Activated naive CD8-positive, alpha-beta T cell treated with anti-CD3 and anti-CD28 coated beads, Interleukin-2, amount 50 U/mL, for 24 hours (primary cell): ENCODE measurements around the gene TSR3.
A peak's percentile ranks its signal among the peaks of the same experiment; 100 is the strongest.

Source experiments
- ATAC-seq: fragments of 150-1000 bp; cut with Tn5 transposase; one replicate; pipeline ENCODE4 v1.10.0; 2021
- DNase-seq: peaks from one replicate; pipeline ENCODE4 v3.0.0; 2021
- H3K27ac Mint-ChIP-seq: one replicate; pipeline ENCODE4 v1.8.0; 2021; ENCODE audit warnings: mild to moderate bottlenecking, mixed read lengths
- H3K27me3 Mint-ChIP-seq: one replicate; pipeline ENCODE4 v1.8.0; 2021; ENCODE audit warnings: mixed read lengths
- H3K36me3 Mint-ChIP-seq: one replicate; pipeline ENCODE4 v1.8.0; 2021; ENCODE audit warnings: low read depth, mixed read lengths
- H3K4me1 Mint-ChIP-seq: one replicate; pipeline ENCODE4 v1.8.0; 2021; ENCODE audit warnings: mixed read lengths
- H3K4me3 Mint-ChIP-seq: one replicate; pipeline ENCODE4 v1.8.0; 2021; ENCODE audit warnings: mild to moderate bottlenecking, moderate library complexity, mixed read lengths
- H3K9me3 Mint-ChIP-seq: one replicate; pipeline ENCODE4 v1.8.0; 2021; ENCODE audit warnings: mixed read lengths

The TSR3 gene

GRCh38 chr16:1351582-1352362 is at the start of gene TSR3, which contains the start of gene GNPTG:
Gene TSR3 (minus strand): TSS chr16:1351878. CDS start chr16:1351804, 74 bp downstream.
Gene GNPTG (plus strand): TSS chr16:1351931. CDS start chr16:1351966, 35 bp downstream.
- peak within 1 kb of the TSS; percentile 83 for H3K27ac Mint-ChIP-seq
- ATAC-seq (peak; percentile 80), DNase-seq (peak; percentile 88)
- H3K4me3 Mint-ChIP-seq = peak within 1 kb of the TSS; percentile 83
- H3K36me3 Mint-ChIP-seq = peaks cover 7% of the 10 kb centered on the region
- no peaks in the 10 kb centered on the region for H3K9me3 Mint-ChIP-seq
- peaks cover 36% of the 10 kb centered on the region for H3K4me1 Mint-ChIP-seq
- H3K27me3 Mint-ChIP-seq = no peaks in the 10 kb centered on the region

DNA sequence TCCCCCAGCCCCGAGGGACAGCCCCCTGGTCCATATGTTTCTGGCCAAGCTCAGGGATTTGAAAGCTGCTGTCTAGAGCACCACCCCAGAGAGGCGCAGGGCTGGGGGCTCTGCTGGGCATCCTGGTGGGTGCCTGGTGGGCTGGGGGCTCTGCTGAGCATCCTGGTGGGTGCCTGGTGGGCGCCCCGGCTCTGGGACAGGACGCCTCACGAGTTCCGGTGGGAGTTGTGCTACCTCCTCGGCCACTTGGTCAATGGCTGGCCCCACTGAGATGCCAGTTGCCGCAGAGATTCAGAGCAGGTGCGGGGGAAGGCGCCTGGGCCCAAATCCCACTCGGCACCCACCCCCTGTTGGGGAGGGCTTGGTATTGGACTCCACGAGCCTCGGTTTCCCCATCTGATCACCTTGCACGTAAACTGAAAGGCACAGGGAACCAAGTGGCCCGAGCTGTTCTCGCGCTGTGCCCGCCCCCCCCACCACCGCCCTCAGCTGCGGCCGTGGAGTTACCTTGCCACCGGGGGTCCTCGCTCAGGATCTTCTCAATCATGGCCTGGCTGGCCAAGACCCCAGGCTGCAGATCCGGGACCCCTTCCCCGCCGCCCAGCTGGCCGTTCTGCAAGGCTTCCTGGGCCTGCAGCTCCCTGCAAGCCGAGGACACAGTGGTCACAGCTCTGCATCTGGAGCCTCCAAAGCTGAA is 49.5 kb upstream of the TSR3 start:
- DNase-seq (no peak), ATAC-seq (no peak)
- no peak overlapping the region for H3K4me3 Mint-ChIP-seq
- H3K27me3 Mint-ChIP-seq = no peaks in the 10 kb centered on the region
- H3K9me3 Mint-ChIP-seq = no peaks in the 10 kb centered on the region
- H3K27ac Mint-ChIP-seq = no peak overlapping the region
- H3K36me3 Mint-ChIP-seq = no peaks in the 10 kb centered on the region
- H3K4me1 Mint-ChIP-seq = no peaks in the 10 kb centered on the region

DNA sequence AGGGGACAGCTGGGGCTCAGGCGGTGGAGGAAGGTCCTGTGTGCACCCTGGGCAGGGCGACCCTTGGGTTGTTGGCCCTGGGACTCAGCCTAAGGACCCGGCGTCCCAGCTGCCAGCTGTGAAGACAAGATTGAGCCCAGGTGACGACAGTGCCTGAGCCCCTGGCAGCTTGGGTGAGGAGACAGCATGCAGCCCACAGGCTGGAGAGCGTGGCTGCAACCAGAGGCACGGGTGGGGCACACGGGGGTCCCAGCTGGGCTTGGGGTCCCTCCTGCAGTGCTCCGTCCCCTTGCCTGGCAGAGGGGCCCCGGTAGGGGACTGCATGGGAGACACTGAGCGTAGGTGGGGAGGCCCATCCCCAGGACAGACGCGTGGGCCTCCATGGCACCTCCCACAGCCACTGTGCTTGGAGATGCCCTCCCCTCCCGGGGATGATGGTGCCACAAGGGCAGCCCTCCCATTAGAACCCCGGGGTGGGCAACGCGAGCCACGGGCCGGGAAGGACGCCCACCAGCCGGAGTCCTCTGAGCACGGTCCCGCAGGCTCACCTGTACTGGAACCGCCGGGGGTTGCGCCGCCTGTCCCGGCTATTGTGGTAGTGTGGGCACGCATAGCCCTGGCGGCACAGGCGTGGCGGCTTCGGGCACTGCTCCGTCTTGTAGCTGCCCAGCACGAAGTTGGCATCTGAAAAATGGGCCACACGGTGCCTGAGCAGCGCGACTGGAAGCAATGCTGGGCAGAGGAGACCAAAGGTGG is 47.3 kb upstream of the TSR3 start:
- no peak for DNase-seq
- no peaks in the 10 kb centered on the region for H3K9me3 Mint-ChIP-seq
- no peaks in the 10 kb centered on the region for H3K27me3 Mint-ChIP-seq
- no peaks in the 10 kb centered on the region for H3K36me3 Mint-ChIP-seq
- H3K27ac Mint-ChIP-seq = no peak overlapping the region
- no peak for ATAC-seq
- H3K4me1 Mint-ChIP-seq = no peaks in the 10 kb centered on the region
- H3K4me3 Mint-ChIP-seq = no peak overlapping the region

DNA sequence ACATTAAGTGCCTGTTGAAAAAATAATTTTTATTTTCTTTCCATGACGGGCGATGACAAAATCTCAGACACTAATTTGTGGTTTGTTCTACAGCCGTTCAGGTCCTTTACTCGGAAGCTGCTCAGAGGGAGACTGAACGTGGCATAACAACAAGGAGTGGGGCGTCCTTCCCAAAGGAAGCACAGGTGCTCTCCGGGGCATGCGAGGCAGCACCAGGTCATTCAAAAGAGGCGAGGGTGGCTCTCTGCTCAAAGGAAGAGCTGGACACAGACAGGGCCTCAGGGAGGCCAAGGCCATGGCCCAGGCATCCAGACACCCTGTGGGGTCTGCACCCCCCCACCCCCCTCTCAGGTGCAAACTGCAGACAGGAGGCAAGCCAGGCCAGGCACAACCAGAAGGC is 46.7 kb upstream of the TSR3 start:
- DNase-seq = no peak
- H3K9me3 Mint-ChIP-seq = no peaks in the 10 kb centered on the region
- no peak overlapping the region for H3K4me3 Mint-ChIP-seq
- H3K27ac Mint-ChIP-seq = no peak overlapping the region
- H3K36me3 Mint-ChIP-seq = no peaks in the 10 kb centered on the region
- ATAC-seq = no peak
- H3K27me3 Mint-ChIP-seq = no peaks in the 10 kb centered on the region
- H3K4me1 Mint-ChIP-seq = no peaks in the 10 kb centered on the region

GRCh38 chr16:1397779-1398178 is 46.1 kb upstream of the TSR3 start:
- H3K4me3 Mint-ChIP-seq = no peak overlapping the region
- DNase-seq (no peak), ATAC-seq (no peak)
- H3K36me3 Mint-ChIP-seq = no peaks in the 10 kb centered on the region
- H3K27ac Mint-ChIP-seq = no peak overlapping the region
- no peaks in the 10 kb centered on the region for H3K27me3 Mint-ChIP-seq
- no peaks in the 10 kb centered on the region for H3K9me3 Mint-ChIP-seq
- no peaks in the 10 kb centered on the region for H3K4me1 Mint-ChIP-seq

- Mint-ChIP-seq H3K4me3 (no peak overlapping the region), H3K36me3 (peaks cover 2% of the 10 kb centered on the region), H3K27ac (no peak overlapping the region), H3K27me3 (no peaks in the 10 kb centered on the region), H3K9me3 (no peaks in the 10 kb centered on the region), H3K4me1 (no peaks in the 10 kb centered on the region)
- DNase-seq = no peak
- ATAC-seq = no peak
Observed at GRCh38 chr16:1395444-1396031, 43.9 kb upstream of the TSR3 start.

- ATAC-seq (no peak), DNase-seq (no peak)
- no peaks in the 10 kb centered on the region for H3K9me3 Mint-ChIP-seq
- H3K36me3 Mint-ChIP-seq = peaks cover 2% of the 10 kb centered on the region
- H3K4me3 Mint-ChIP-seq = no peak overlapping the region
- no peak overlapping the region for H3K27ac Mint-ChIP-seq
- no peaks in the 10 kb centered on the region for H3K4me1 Mint-ChIP-seq
- H3K27me3 Mint-ChIP-seq = no peaks in the 10 kb centered on the region
Observed at GRCh38 chr16:1394367-1394951, 42.8 kb upstream of the TSR3 start.

- DNase-seq = no peak
- H3K4me3 Mint-ChIP-seq = no peak overlapping the region
- ATAC-seq = no peak
- H3K27me3 Mint-ChIP-seq = no peaks in the 10 kb centered on the region
- peaks cover 2% of the 10 kb centered on the region for H3K36me3 Mint-ChIP-seq
- no peaks in the 10 kb centered on the region for H3K4me1 Mint-ChIP-seq
- no peak overlapping the region for H3K27ac Mint-ChIP-seq
- H3K9me3 Mint-ChIP-seq = no peaks in the 10 kb centered on the region
Observed at GRCh38 chr16:1393613-1394176, 42.0 kb upstream of the TSR3 start.

DNA sequence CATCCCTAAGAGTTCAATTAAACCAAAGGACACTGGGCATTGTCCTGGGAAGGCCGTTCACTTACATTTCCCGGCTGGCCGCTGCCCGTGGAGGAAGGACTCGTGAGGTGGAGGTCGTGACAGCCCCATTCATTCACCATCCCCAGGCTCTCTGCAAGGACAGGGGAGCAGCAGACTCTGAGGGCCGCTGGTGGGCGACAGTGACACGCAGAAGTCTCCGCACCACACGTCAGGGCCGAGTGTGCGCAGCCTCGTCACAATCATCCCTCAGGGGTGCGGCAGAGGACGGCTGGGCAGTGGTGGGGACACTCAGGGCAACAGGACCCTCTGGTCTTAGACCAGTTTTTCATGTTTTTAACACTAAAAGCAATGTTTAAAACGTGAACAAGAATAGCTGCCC is 41.1 kb upstream of the TSR3 start:
- no peaks in the 10 kb centered on the region for H3K9me3 Mint-ChIP-seq
- H3K36me3 Mint-ChIP-seq = peaks cover 2% of the 10 kb centered on the region
- H3K4me1 Mint-ChIP-seq = no peaks in the 10 kb centered on the region
- no peak overlapping the region for H3K27ac Mint-ChIP-seq
- ATAC-seq (no peak), DNase-seq (no peak)
- H3K27me3 Mint-ChIP-seq = no peaks in the 10 kb centered on the region
- no peak overlapping the region for H3K4me3 Mint-ChIP-seq

GRCh38 chr16:1390239-1390779 is 38.6 kb upstream of the TSR3 start:
- H3K27ac Mint-ChIP-seq = no peak overlapping the region
- no peaks in the 10 kb centered on the region for H3K27me3 Mint-ChIP-seq
- no peak for ATAC-seq
- peaks cover 2% of the 10 kb centered on the region for H3K36me3 Mint-ChIP-seq
- no peak overlapping the region for H3K4me3 Mint-ChIP-seq
- no peaks in the 10 kb centered on the region for H3K9me3 Mint-ChIP-seq
- no peak for DNase-seq
- H3K4me1 Mint-ChIP-seq = no peaks in the 10 kb centered on the region

- H3K27me3 Mint-ChIP-seq = no peaks in the 10 kb centered on the region
- no peak overlapping the region for H3K4me3 Mint-ChIP-seq
- no peaks in the 10 kb centered on the region for H3K4me1 Mint-ChIP-seq
- no peak for ATAC-seq
- H3K9me3 Mint-ChIP-seq = no peaks in the 10 kb centered on the region
- peaks cover 4% of the 10 kb centered on the region for H3K36me3 Mint-ChIP-seq
- no peak overlapping the region for H3K27ac Mint-ChIP-seq
- DNase-seq = no peak
Observed at GRCh38 chr16:1389762-1390161, 38.1 kb upstream of the TSR3 start.

GRCh38 chr16:1387331-1387730 is 35.7 kb upstream of the TSR3 start:
- no peaks in the 10 kb centered on the region for H3K9me3 Mint-ChIP-seq
- no peaks in the 10 kb centered on the region for H3K4me1 Mint-ChIP-seq
- ATAC-seq = no peak

DNA sequence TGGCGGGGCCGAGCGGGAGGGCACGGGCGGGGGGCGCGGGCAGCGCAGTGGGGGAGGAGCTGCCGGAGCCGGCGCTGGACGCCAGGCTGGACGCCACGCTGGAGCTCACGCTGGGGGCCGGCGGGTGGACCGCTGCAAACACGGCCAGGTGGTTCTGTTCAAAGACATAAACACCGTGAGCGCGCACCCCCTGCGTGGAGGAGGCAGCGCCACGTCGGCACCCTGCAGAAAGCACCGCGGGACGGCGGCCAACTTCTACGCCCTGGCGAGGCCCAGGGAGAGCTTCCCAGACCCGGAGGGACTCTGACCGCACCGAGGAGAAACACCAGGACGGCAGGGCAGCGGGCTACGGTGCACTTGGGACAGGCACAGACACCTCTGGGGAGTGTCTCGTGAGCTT is 33.6 kb upstream of the TSR3 start:
- peaks cover 3% of the 10 kb centered on the region for H3K36me3 Mint-ChIP-seq
- DNase-seq (no peak), ATAC-seq (no peak)
- H3K4me1 Mint-ChIP-seq = peaks cover under 1% of the 10 kb centered on the region
- no peak overlapping the region for H3K27ac Mint-ChIP-seq
- H3K4me3 Mint-ChIP-seq = no peak overlapping the region
- H3K27me3 Mint-ChIP-seq = no peaks in the 10 kb centered on the region
- no peaks in the 10 kb centered on the region for H3K9me3 Mint-ChIP-seq

More at GRCh38 chr16:1387331-1387730, 35.7 kb upstream of the TSR3 start:
- DNase-seq = no peak
- Mint-ChIP-seq H3K27ac (no peak overlapping the region), H3K4me3 (no peak overlapping the region), H3K27me3 (no peaks in the 10 kb centered on the region), H3K36me3 (peaks cover 5% of the 10 kb centered on the region)

- H3K27ac Mint-ChIP-seq = no peak overlapping the region
- no peaks in the 10 kb centered on the region for H3K27me3 Mint-ChIP-seq
- ATAC-seq (no peak), DNase-seq (no peak)
- no peaks in the 10 kb centered on the region for H3K9me3 Mint-ChIP-seq
- H3K36me3 Mint-ChIP-seq = peaks cover 6% of the 10 kb centered on the region
- no peak overlapping the region for H3K4me3 Mint-ChIP-seq
- peaks cover 8% of the 10 kb centered on the region for H3K4me1 Mint-ChIP-seq
Observed at GRCh38 chr16:1383556-1383955, 31.9 kb upstream of the TSR3 start.
